GM12878 (cell line): ENCODE measurements around the gene TOMM40L. TPM values are rescaled to one million over a fixed set of nuclear protein-coding genes. Genes with fewer than 3 reads are reported as not detected.
A peak's percentile ranks its signal among the peaks of the same experiment; 100 is the strongest.

Source experiments
- ATAC-seq: fragments of 200-7000 bp; cut with Tn5 transposase; 3 replicates; pipeline ENCODE4 v1.9.1; 2020; ENCODE audit warnings: mild to moderate bottlenecking, moderate library complexity
- BruUV-seq: library from RNA; stranded (reverse); fragments of 400-500 nt; replicated peaks from 2 replicates; lab custom pipeline; 2021; lab: Mats Ljungman, UMichigan
- CTCF ChIA-PET: fragments of 300-600 bp; sonication (Branson Sonifier 250); formaldehyde crosslinking; extraction: SDS; loops from one replicate; lab custom pipeline; 2021; ENCODE audit warnings: inconsistent platforms; lab: Yijun Ruan, JAX
- POLR2A ChIA-PET: fragments of 350-600 bp; formaldehyde crosslinking; extraction: SDS; loops from one replicate; lab custom pipeline; 2021; ENCODE audit warnings: inconsistent platforms; lab: Charles Lee
- RAD21 ChIA-PET: fragments of 300-600 bp; sonication (Branson Sonifier 250); formaldehyde crosslinking; loops from one replicate; lab custom pipeline; 2023; ENCODE audit warnings: antibody characterized with exemption; ENCODE audit not compliant: unreplicated experiment; lab: Charles Lee
- SMC1A ChIA-PET: fragments of 300-600 bp; sonication (Branson Sonifier 250); formaldehyde crosslinking; loops from one replicate; lab custom pipeline; 2023; ENCODE audit not compliant: unreplicated experiment, uncharacterized antibody; lab: Charles Lee
- DNase-seq: peaks from one replicate; pipeline ENCODE4 v3.0.0-alpha.2; 2011; ENCODE audit warnings: low read depth, low spot score
- FAIRE-seq: peaks from 3 replicates; lab custom pipeline; 2011; peaks lifted over from hg19 to GRCh38; lab: Jason Lieb, UNC
- H2AFZ ChIP-seq: 2 replicates; pipeline ENCODE4 v1.6.0; 2011; ENCODE audit warnings: low read depth, low read length, control low read depth; ENCODE audit not compliant: control insufficient read depth
- H3K27ac ChIP-seq: 2 replicates; pipeline ENCODE4 v1.5.1; 2011; ENCODE audit warnings: control low read depth; ENCODE audit not compliant: control insufficient read depth, insufficient read depth
- H3K27me3 ChIP-seq, 2 experiments: replicated peaks in 1 of 2; 2 replicates each; pipeline versions ENCODE4 v1.6.0 to v1.6.1; 2011; ENCODE audit warnings: low read length in 1 of 2; ENCODE audit not compliant: control insufficient read depth in 2 of 2, insufficient read depth in 2 of 2
- H3K36me3 ChIP-seq, 2 experiments: 2 replicates each; pipeline ENCODE4 v1.5.1; 2011; ENCODE audit warnings: low read length in 1 of 2; ENCODE audit not compliant: control insufficient read depth in 2 of 2, insufficient read depth in 2 of 2
- H3K4me1 ChIP-seq: 2 replicates; pipeline ENCODE4 v1.6.1; 2011; ENCODE audit warnings: mild to moderate bottlenecking, low read length, moderate library complexity, mixed read lengths; ENCODE audit not compliant: control insufficient read depth, insufficient read depth
- H3K4me2 ChIP-seq: 2 replicates; pipeline ENCODE4 v1.6.0; 2011; ENCODE audit warnings: control low read depth; ENCODE audit not compliant: control insufficient read depth, insufficient read depth
- H3K4me3 ChIP-seq: fragments of 200-600 bp; sonication (generic); 2 replicates; pipeline ENCODE4 v1.5.1; 2016
- H3K79me2 ChIP-seq: 2 replicates; pipeline ENCODE4 v1.6.0; 2011; ENCODE audit warnings: low read length; ENCODE audit not compliant: control insufficient read depth, insufficient read depth
- H3K9ac ChIP-seq: 2 replicates; pipeline ENCODE4 v1.8.0; 2011; ENCODE audit warnings: low read length, control low read depth, mixed read lengths; ENCODE audit not compliant: control insufficient read depth, insufficient read depth
- H3K9me3 ChIP-seq: replicated peaks from 3 replicates; pipeline ENCODE4 v1.5.1; 2011; ENCODE audit warnings: mild to moderate bottlenecking, low read length; ENCODE audit not compliant: control insufficient read depth, insufficient read depth
- H4K20me1 ChIP-seq: 2 replicates; pipeline ENCODE4 v1.6.0; 2011; ENCODE audit not compliant: control insufficient read depth, insufficient read depth
- JUNB ChIP-seq: IDR thresholded peaks from 2 replicates; pipeline ENCODE4 v1.6.1; 2016; ENCODE audit warnings: antibody characterized with exemption, mild to moderate bottlenecking
- NBN ChIP-seq: fragments of 450-650 bp; IDR thresholded peaks from 2 replicates; pipeline ENCODE4 v1.6.1; 2016
- SUPT20H ChIP-seq: IDR thresholded peaks from 2 replicates; pipeline ENCODE4 v1.6.1; 2011; ENCODE audit warnings: low read depth, mild to moderate bottlenecking, low read length, moderate library complexity, borderline replicate concordance; ENCODE audit not compliant: control insufficient read depth
- WGBS: methylation state at CpG from one replicate; pipeline ENCODE4 v1.1.6; 2016; ENCODE audit warnings: low lambda C conversion rate; ENCODE audit not compliant: insufficient replicate concordance, insufficient coverage; ENCODE audit errors: missing lambda C conversion rate; 5-methylcytosine and 5-hydroxymethylcytosine counted together
- in situ Hi-C: fragments of 300-500 bp; cut with MboI; formaldehyde crosslinking; loops from 9 replicates; pipeline ENCODE4 v1.14.3; 2018; ENCODE audit warnings: mixed read lengths
- intact Hi-C: fragments of 100-400 bp; cut with micrococcal nuclease; formaldehyde crosslinking; loops from one replicate; pipeline ENCODE4 v1.14.2; 2022; ENCODE audit not compliant: unreplicated experiment
- polyA plus RNA-seq, 11 experiments: library from polyadenylated mRNA; depleted of rRNA in 4 of 11; unstranded in 6 of 11; stranded (reverse) in 5 of 11; fragments of >200 nt; fragmentation: Nextera tagmentation in 4 of 11; fragmentation: Illumina TruSeq in 1 of 11; extraction: Ambion mirVana in 4 of 11; extraction: Trizol in 1 of 11; gene quantifications; 1 replicate in 1 of 11; 2 replicates in 10 of 11; pipeline versions ENCODE4 v1.2.1 to v1.2.3, GENCODE V29; 2011 to 2016; ENCODE audit warnings: inconsistent platforms in 2 of 11, missing spikeins in 2 of 11, low read depth in 1 of 11
- total RNA-seq, 4 experiments: library from RNA; depleted of rRNA in 3 of 4; stranded (reverse); fragments of >200 nt in 3 of 4; fragmentation: Illumina TruSeq in 1 of 4; extraction: Trizol in 1 of 4; gene quantifications; 2 replicates each; pipeline versions ENCODE4 v1.2.1 to v1.2.3, GENCODE V29; 2013 to 2021
- TF ChIP-seq, protein P1 (sequence below): fragments of 450-650 bp; conservative IDR thresholded peaks from 2 replicates; pipeline ENCODE4 v1.6.1; 2017; ENCODE audit warnings: mild to moderate bottlenecking, moderate library complexity

Gene TOMM40L
- total and polyA plus RNA-seq, 10 of the 15 experiments (the other 5 are each of a cell fraction or from before 2014, with no cell fraction given), result 5.9 to 21.6 (median 15.7) TPM

DNA sequence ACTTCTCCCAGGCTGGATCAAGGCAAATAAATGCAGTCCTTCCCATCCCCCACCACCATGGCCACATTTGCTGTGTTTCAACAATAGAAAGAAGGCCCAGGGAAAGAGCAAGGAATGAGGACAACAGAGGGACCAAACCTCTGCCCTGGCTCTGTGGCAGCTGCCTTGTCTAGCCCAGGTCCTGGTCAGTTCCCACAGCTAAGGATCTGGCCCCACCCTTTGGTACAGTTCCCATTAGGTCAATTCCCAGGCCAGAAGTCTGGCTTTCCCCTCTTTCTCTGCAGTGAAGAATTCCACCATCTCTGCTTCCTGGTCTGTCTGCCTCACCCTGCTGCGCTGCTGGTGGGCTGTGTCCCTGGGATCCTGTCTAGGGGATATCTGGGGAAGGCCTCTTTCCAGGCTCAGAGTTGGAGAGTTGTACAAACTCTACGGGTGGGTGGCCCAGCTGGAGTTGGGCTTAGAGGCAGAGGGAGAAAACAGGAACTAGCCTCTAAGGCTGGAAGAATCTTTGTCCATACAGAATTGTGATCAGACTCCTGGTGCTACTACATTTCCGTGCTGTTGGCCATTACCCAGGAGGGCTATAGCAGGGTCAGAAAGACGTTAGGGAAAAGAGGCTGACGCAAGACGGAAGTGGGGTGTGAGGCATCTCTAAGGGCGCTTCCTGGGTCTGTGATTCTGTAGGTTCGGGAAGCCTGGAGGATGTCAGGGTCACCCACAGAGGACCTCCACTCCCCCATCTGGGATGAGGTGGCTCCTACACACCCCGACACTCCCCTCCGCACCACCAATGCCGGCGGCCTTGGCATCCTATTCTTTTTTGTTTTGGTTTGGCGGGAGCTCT is 24.6 kb upstream of the TOMM40L start:
- DNase-seq (no peak), ATAC-seq (no peak), FAIRE-seq (no peak)
- TF ChIP-seq, protein P1, sequence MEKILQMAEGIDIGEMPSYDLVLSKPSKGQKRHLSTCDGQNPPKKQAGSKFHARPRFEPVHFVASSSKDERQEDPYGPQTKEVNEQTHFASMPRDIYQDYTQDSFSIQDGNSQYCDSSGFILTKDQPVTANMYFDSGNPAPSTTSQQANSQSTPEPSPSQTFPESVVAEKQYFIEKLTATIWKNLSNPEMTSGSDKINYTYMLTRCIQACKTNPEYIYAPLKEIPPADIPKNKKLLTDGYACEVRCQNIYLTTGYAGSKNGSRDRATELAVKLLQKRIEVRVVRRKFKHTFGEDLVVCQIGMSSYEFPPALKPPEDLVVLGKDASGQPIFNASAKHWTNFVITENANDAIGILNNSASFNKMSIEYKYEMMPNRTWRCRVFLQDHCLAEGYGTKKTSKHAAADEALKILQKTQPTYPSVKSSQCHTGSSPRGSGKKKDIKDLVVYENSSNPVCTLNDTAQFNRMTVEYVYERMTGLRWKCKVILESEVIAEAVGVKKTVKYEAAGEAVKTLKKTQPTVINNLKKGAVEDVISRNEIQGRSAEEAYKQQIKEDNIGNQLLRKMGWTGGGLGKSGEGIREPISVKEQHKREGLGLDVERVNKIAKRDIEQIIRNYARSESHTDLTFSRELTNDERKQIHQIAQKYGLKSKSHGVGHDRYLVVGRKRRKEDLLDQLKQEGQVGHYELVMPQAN, result no peak
- TF ChIP-seq SUPT20H (no peak), NBN (no peak), JUNB (no peak)
- H3K4me1 ChIP-seq, result peaks cover 21% of the 10 kb centered on the region
- RAD21 ChIA-PET, result interaction anchor here (1.0 to 6.6 kb wide), 9 partner anchors 10 to 182 kb away, joined by 3 to 72 read pairs (median 8); partner anchors contain the start of genes CFAP126, PPOX and TOMM40L
- peak overlapping the region; percentile 64 for H3K4me3 ChIP-seq
- peaks cover 20% of the 10 kb centered on the region for H3K79me2 ChIP-seq
- CTCF ChIA-PET, result interaction anchor here (0.9 to 13.6 kb wide), 15 partner anchors 9 to 188 kb away, joined by 3 to 385 read pairs (median 12); partner anchors contain the start of genes APOA2, FCER1G, PPOX and TOMM40L
- no peaks in the 10 kb centered on the region for H3K9me3 ChIP-seq
- no peaks in the 10 kb centered on the region for H4K20me1 ChIP-seq
- SMC1A ChIA-PET, result interaction anchor here (0.6 to 8.1 kb wide), 15 partner anchors 8 to 181 kb away, joined by 3 to 66 read pairs (median 6); partner anchors contain the start of genes CFAP126, PPOX, SDHC and TOMM40L
- peak overlapping the region; percentile 95 for H3K4me2 ChIP-seq
- H2AFZ ChIP-seq, result peak overlapping the region; percentile 40
- no peaks in the 10 kb centered on the region for H3K27me3 ChIP-seq
- peaks cover 0 to 1% of the 10 kb centered on the region in 2 experiments; a peak in 1 of 4 replicates for H3K36me3 ChIP-seq
- H3K9ac ChIP-seq, result peak overlapping the region; percentile 94; the same call in 1 of the 2 replicates
- in situ Hi-C loops (no loop called here), intact Hi-C loops (no loop called here)
- WGBS, result 80% methylated on average over 13 of the region's 13 CpGs
- POLR2A ChIA-PET, result interaction anchor here (0.5 to 3.0 kb wide), 12 partner anchors 10 to 191 kb away, joined by 3 to 24 read pairs (median 6); partner anchors contain the start of genes B4GALT3, CFAP126, FCER1G and PPOX
- peak overlapping the region; percentile 86 for H3K27ac ChIP-seq
- BruUV-seq, result TSS peak; percentile 99
